OCI-LY1 (cell line): ENCODE data around the gene SPOP.

ENCODE experiments used
- CTCF ChIP-seq: fragments of 200-600 bp; sonication (generic), shearing (Covaris generic); IDR thresholded peaks from 2 replicates; pipeline ENCODE4 v1.5.1; 2017; ENCODE audit warnings: mild to moderate bottlenecking, antibody characterized with exemption, low read length, moderate library complexity, mixed read lengths
- EZH2 ChIP-seq: fragments of 200-600 bp; sonication (generic), shearing (Covaris generic); IDR thresholded peaks from 2 replicates; pipeline ENCODE4 v1.8.0; 2017; ENCODE audit warnings: borderline replicate concordance, mixed run types, mild to moderate bottlenecking, antibody characterized with exemption, low read length, moderate library complexity, mixed read lengths

GRCh38 chr17:49566668-49567071 is 111.2 kb downstream of the SPOP start:
- TF ChIP-seq CTCF (no peak), EZH2 (no peak)
